Neural progenitor cell (in vitro differentiated cells): ENCODE results near the gene VWA8. TPM values are rescaled to one million over a fixed set of nuclear protein-coding genes. Genes with fewer than 3 reads are reported as not detected.

Experiments
- DNase-seq: peaks from one replicate; pipeline ENCODE4 v3.0.0-alpha.2; 2016; ENCODE audit warnings: low spot score
- H2AFZ ChIP-seq: fragments of 200-600 bp; sonication (generic); replicated peaks from 2 replicates; pipeline ENCODE4 v1.6.1; 2016; ENCODE audit warnings: antibody characterized with exemption
- H3F3A ChIP-seq: fragments of 200-600 bp; sonication (generic); 2 replicates; pipeline ENCODE4 v1.6.1; 2016; ENCODE audit warnings: antibody characterized with exemption, low read depth
- H3K27ac ChIP-seq: fragments of 200-600 bp; sonication (generic); 2 replicates; pipeline ENCODE4 v1.5.1; 2016; ENCODE audit warnings: mild to moderate bottlenecking
- H3K27me3 ChIP-seq: fragments of 200-600 bp; sonication (generic); 2 replicates; pipeline ENCODE4 v1.6.1; 2016; ENCODE audit warnings: mild to moderate bottlenecking, moderate library complexity
- H3K36me3 ChIP-seq: fragments of 200-600 bp; sonication (generic); 2 replicates; pipeline ENCODE4 v1.5.1; 2016
- H3K4me1 ChIP-seq: fragments of 200-600 bp; sonication (generic); 2 replicates; pipeline ENCODE4 v1.6.1; 2016; ENCODE audit warnings: mixed run types
- H3K4me2 ChIP-seq: fragments of 200-600 bp; sonication (generic); 2 replicates; pipeline ENCODE4 v1.6.1; 2016
- H3K4me3 ChIP-seq: fragments of 200-600 bp; sonication (generic); 2 replicates; pipeline ENCODE4 v1.5.1; 2016
- H3K79me2 ChIP-seq: fragments of 200-600 bp; sonication (generic); 2 replicates; pipeline ENCODE4 v1.6.1; 2016; ENCODE audit warnings: low read depth
- H3K9ac ChIP-seq: fragments of 200-600 bp; sonication (generic); 2 replicates; pipeline ENCODE4 v1.6.1; 2016
- H3K9me3 ChIP-seq: fragments of 200-600 bp; sonication (generic); 2 replicates; pipeline ENCODE4 v1.5.1; 2016; ENCODE audit warnings: low read depth
- H4K20me1 ChIP-seq: fragments of 200-600 bp; sonication (generic); 2 replicates; pipeline ENCODE4 v1.6.1; 2016; ENCODE audit warnings: low read depth
- H3K27ac Mint-ChIP-seq: 3 replicates; pipeline ENCODE4 v1.8.0; 2021; ENCODE audit warnings: mixed read lengths
- H3K27me3 Mint-ChIP-seq: 2 replicates; pipeline ENCODE4 v1.8.0; 2022; ENCODE audit warnings: low read depth, mild to moderate bottlenecking, inconsistent platforms, moderate library complexity, mixed read lengths; ENCODE audit not compliant: insufficient read depth
- H3K36me3 Mint-ChIP-seq: 3 replicates; pipeline ENCODE4 v1.8.0; 2021; ENCODE audit warnings: mixed read lengths
- H3K4me1 Mint-ChIP-seq: 3 replicates; pipeline ENCODE4 v1.8.0; 2021; ENCODE audit warnings: mixed read lengths
- H3K4me3 Mint-ChIP-seq: 3 replicates; pipeline ENCODE4 v1.8.0; 2021; ENCODE audit warnings: mild to moderate bottlenecking, moderate library complexity, mixed read lengths
- H3K9me3 Mint-ChIP-seq: 3 replicates; pipeline ENCODE4 v1.8.0; 2020; ENCODE audit warnings: mixed read lengths
- CTCF ChIP-seq: fragments of 200-600 bp; sonication (generic); IDR thresholded peaks from 2 replicates; pipeline ENCODE4 v1.5.1; 2017; ENCODE audit warnings: antibody characterized with exemption, mild to moderate bottlenecking
- EZH2 ChIP-seq: fragments of 200-600 bp; sonication (generic); IDR thresholded peaks from 2 replicates; pipeline ENCODE4 v1.6.1; 2017; ENCODE audit warnings: antibody characterized with exemption, mild to moderate bottlenecking, moderate library complexity
- EZH2phosphoT487 ChIP-seq: fragments of 200-600 bp; sonication (generic); IDR thresholded peaks from 2 replicates; pipeline ENCODE4 v1.6.1; 2017; ENCODE audit warnings: antibody characterized with exemption
- total RNA-seq: library from RNA; depleted of rRNA; stranded (reverse); fragments of >200 nt; gene quantifications from 2 replicates; pipeline ENCODE4 v1.2.3, GENCODE V29; 2015; ENCODE audit warnings: low replicate concordance

Gene VWA8
- total RNA-seq, 1 donor from 2014 or later: 12.6 TPM

DNA sequence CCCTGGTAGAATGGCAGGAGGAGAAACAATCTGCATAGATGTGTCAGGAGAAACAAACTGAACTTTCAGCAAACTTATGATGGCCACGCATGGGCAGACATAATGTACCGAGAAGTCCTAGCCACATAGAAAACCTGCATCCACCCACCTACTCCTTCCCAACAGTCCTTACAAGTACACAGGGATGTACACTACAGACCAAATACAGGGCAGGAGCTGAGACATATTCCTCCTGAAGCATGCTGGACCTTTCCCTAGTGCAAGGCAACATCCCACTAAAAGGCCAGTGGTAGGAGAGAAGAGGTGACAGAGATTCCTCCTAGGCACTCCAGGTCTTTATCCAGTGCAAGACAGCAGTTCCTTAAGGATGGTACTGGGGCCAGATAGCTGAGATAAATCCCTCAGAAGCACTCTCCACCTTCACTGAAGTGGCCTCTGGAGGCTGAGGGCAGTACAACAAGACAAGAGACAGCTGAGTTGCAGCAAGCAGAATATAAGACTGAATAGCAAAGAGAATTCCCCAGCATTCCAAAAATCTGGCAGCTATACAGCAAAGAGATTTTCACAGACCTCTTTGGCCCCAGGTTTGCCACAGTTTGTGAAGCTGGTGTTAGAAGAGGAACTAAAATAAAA is 18.3 kb downstream of the VWA8 start:
- H3K36me3 ChIP-seq: no peaks in the 10 kb centered on the region
- no peak overlapping the region for H2AFZ ChIP-seq
- no peaks in the 10 kb centered on the region for H3K27me3 ChIP-seq
- H3K4me1 ChIP-seq: no peaks in the 10 kb centered on the region
- no peak overlapping the region for H3K4me3 ChIP-seq
- H3K27ac Mint-ChIP-seq: no peak overlapping the region
- no peaks in the 10 kb centered on the region for H4K20me1 ChIP-seq
- TF ChIP-seq EZH2phosphoT487: no peak
- peak; percentile 49 for TF ChIP-seq CTCF
- TF ChIP-seq EZH2: no peak
- no peaks in the 10 kb centered on the region for H3K27me3 Mint-ChIP-seq
- no peaks in the 10 kb centered on the region for H3K9me3 ChIP-seq
- peaks cover 8% of the 10 kb centered on the region for H3F3A ChIP-seq
- H3K9me3 Mint-ChIP-seq: peaks cover 6% of the 10 kb centered on the region
- peak; percentile 72 for DNase-seq
- no peak overlapping the region for H3K4me3 Mint-ChIP-seq
- H3K79me2 ChIP-seq: peaks cover 11% of the 10 kb centered on the region
- no peak overlapping the region for H3K27ac ChIP-seq
- H3K36me3 Mint-ChIP-seq: peaks cover 15% of the 10 kb centered on the region
- H3K9ac ChIP-seq: no peak overlapping the region
- H3K4me2 ChIP-seq: no peak overlapping the region
- peaks cover 15% of the 10 kb centered on the region for H3K4me1 Mint-ChIP-seq

GRCh38 chr13:41941174-41941573 is 19.7 kb downstream of the VWA8 start:
- Histone ChIP-seq H3K79me2 (peaks cover 11% of the 10 kb centered on the region), H2AFZ (no peak overlapping the region), H3K27me3 (no peaks in the 10 kb centered on the region), H3K9ac (no peak overlapping the region), H3K4me3 (no peak overlapping the region), H3K36me3 (no peaks in the 10 kb centered on the region), H3K9me3 (no peaks in the 10 kb centered on the region), H3F3A (peaks cover 8% of the 10 kb centered on the region), H3K4me2 (no peak overlapping the region), H3K27ac (no peak overlapping the region), H4K20me1 (no peaks in the 10 kb centered on the region), H3K4me1 (no peaks in the 10 kb centered on the region)
- H3K36me3 Mint-ChIP-seq: peaks cover 8% of the 10 kb centered on the region
- H3K27me3 Mint-ChIP-seq: no peaks in the 10 kb centered on the region
- peaks cover 5% of the 10 kb centered on the region for H3K9me3 Mint-ChIP-seq
- TF ChIP-seq EZH2phosphoT487: no peak
- no peak for TF ChIP-seq EZH2
- no peak for TF ChIP-seq CTCF
- H3K4me3 Mint-ChIP-seq: no peak overlapping the region
- no peak for DNase-seq
- H3K4me1 Mint-ChIP-seq: peaks cover 15% of the 10 kb centered on the region
- H3K27ac Mint-ChIP-seq: no peak overlapping the region

GRCh38 chr13:41939398-41939797 is 21.5 kb downstream of the VWA8 start:
- peaks cover 2% of the 10 kb centered on the region for H3K36me3 Mint-ChIP-seq
- TF ChIP-seq EZH2phosphoT487 (no peak), EZH2 (no peak), CTCF (no peak)

More at GRCh38 chr13:41939398-41939797, 21.5 kb downstream of the VWA8 start:
- H3K9ac ChIP-seq: no peak overlapping the region
- H4K20me1 ChIP-seq: no peaks in the 10 kb centered on the region
- H3K27ac Mint-ChIP-seq: no peak overlapping the region
- H2AFZ ChIP-seq: no peak overlapping the region
- no peak overlapping the region for H3K4me3 Mint-ChIP-seq
- H3K9me3 Mint-ChIP-seq: no peaks in the 10 kb centered on the region
- H3K9me3 ChIP-seq: no peaks in the 10 kb centered on the region
- peaks cover 15% of the 10 kb centered on the region for H3K4me1 Mint-ChIP-seq
- H3K4me1 ChIP-seq: no peaks in the 10 kb centered on the region
- H3K4me2 ChIP-seq: no peak overlapping the region
- H3K27me3 Mint-ChIP-seq: no peaks in the 10 kb centered on the region
- DNase-seq: no peak
- no peaks in the 10 kb centered on the region for H3K27me3 ChIP-seq
- peaks cover 11% of the 10 kb centered on the region for H3K79me2 ChIP-seq
- H3F3A ChIP-seq: peaks cover 8% of the 10 kb centered on the region
- no peak overlapping the region for H3K4me3 ChIP-seq
- no peak overlapping the region for H3K27ac ChIP-seq
- no peaks in the 10 kb centered on the region for H3K36me3 ChIP-seq
